HepG2 (cell line): ENCODE measurements around the gene DNAJC19. TPM values are rescaled to one million over a fixed set of nuclear protein-coding genes. Genes with fewer than 3 reads are reported as not detected.

ENCODE experiments used
- BHLHE40 ChIP-seq: IDR thresholded peaks from 2 replicates; pipeline ENCODE4 v1.6.1; 2011; ENCODE audit warnings: low read length, improper control_type of control experiment
- CENPX ChIP-seq: sonication (generic); formaldehyde crosslinking; IDR thresholded peaks from 2 replicates; pipeline ENCODE4 v1.9.0; 2021; ENCODE audit warnings: mild to moderate bottlenecking, missing genetic modification reagents, moderate library complexity
- DBP ChIP-seq: sonication (generic); formaldehyde crosslinking; IDR thresholded peaks from 2 replicates; pipeline ENCODE4 v1.4.0; 2020; ENCODE audit warnings: missing genetic modification reagents; ENCODE audit errors: not compliant biosample characterization
- FOSL2 ChIP-seq: sonication (generic); formaldehyde crosslinking; IDR thresholded peaks from 2 replicates; pipeline ENCODE4 v1.4.0; 2020; ENCODE audit warnings: missing genetic modification reagents
- HOXA5 ChIP-seq: sonication (generic); formaldehyde crosslinking; IDR thresholded peaks from 2 replicates; pipeline ENCODE4 v1.4.0; 2020; ENCODE audit warnings: missing genetic modification reagents
- KDM6A ChIP-seq: IDR thresholded peaks from 2 replicates; pipeline ENCODE4 v1.6.1; 2016; ENCODE audit warnings: low read depth
- KLF15 ChIP-seq: sonication (generic); formaldehyde crosslinking; IDR thresholded peaks from 2 replicates; pipeline ENCODE4 v1.8.1; 2023; ENCODE audit warnings: borderline replicate concordance, mild to moderate bottlenecking, inconsistent platforms, missing genetic modification reagents, mixed read lengths
- LCORL ChIP-seq, 2 experiments: fragments of 450-650 bp in 1 of 2; sonication (generic) in 1 of 2; formaldehyde crosslinking in 1 of 2; IDR thresholded peaks; 2 replicates each; pipeline versions ENCODE4 v1.5.0 to v1.6.1; 2017 to 2020; ENCODE audit warnings: antibody characterized with exemption in 1 of 2, missing genetic modification reagents in 1 of 2
- MEF2D ChIP-seq: sonication (generic); formaldehyde crosslinking; IDR thresholded peaks from 2 replicates; pipeline ENCODE4 v1.5.1; 2020; ENCODE audit warnings: mild to moderate bottlenecking, missing genetic modification reagents
- MTF1 ChIP-seq: sonication (generic); formaldehyde crosslinking; IDR thresholded peaks from 2 replicates; pipeline ENCODE4 v1.5.0; 2020; ENCODE audit warnings: missing genetic modification reagents
- PATZ1 ChIP-seq: sonication (generic); formaldehyde crosslinking; IDR thresholded peaks from 2 replicates; pipeline ENCODE4 v1.4.0; 2020; ENCODE audit warnings: missing genetic modification reagents
- PHB2 ChIP-seq: fragments of 450-650 bp; IDR thresholded peaks from 2 replicates; pipeline ENCODE4 v1.6.1; 2018; ENCODE audit not compliant: partially characterized antibody
- PHF8 ChIP-seq: sonication (generic); formaldehyde crosslinking; IDR thresholded peaks from 2 replicates; pipeline ENCODE4 v1.5.0; 2020; ENCODE audit warnings: missing genetic modification reagents
- POLR2G ChIP-seq: fragments of 200-400 bp; formaldehyde crosslinking; IDR thresholded peaks from 2 replicates; pipeline ENCODE4 v1.6.1; 2018; ENCODE audit warnings: mild to moderate bottlenecking, low read depth, low read length, moderate library complexity
- PREB ChIP-seq: sonication (generic); formaldehyde crosslinking; IDR thresholded peaks from 2 replicates; pipeline ENCODE4 v1.4.0; 2020; ENCODE audit warnings: missing genetic modification reagents
- TAF15 ChIP-seq: fragments of 200-400 bp; formaldehyde crosslinking; IDR thresholded peaks from one replicate; pipeline ENCODE4 v1.6.1; 2018; ENCODE audit warnings: mild to moderate bottlenecking, low read depth, low read length; ENCODE audit not compliant: poor library complexity, severe bottlenecking
- TBX2 ChIP-seq: sonication (generic); formaldehyde crosslinking; IDR thresholded peaks from 2 replicates; pipeline ENCODE4 v1.5.0; 2020; ENCODE audit warnings: missing genetic modification reagents, mild to moderate bottlenecking, borderline replicate concordance
- ZFAT ChIP-seq: sonication (generic); formaldehyde crosslinking; conservative IDR thresholded peaks from 2 replicates; pipeline ENCODE4 v1.8.1; 2023; ENCODE audit warnings: missing genetic modification reagents, inconsistent platforms
- ZMAT5 ChIP-seq: sonication (generic); formaldehyde crosslinking; IDR thresholded peaks from 2 replicates; pipeline ENCODE4 v1.5.0; 2020; ENCODE audit warnings: mild to moderate bottlenecking, low read depth, missing genetic modification reagents, borderline replicate concordance
- ZNF276 ChIP-seq: sonication (generic); formaldehyde crosslinking; IDR thresholded peaks from 2 replicates; pipeline ENCODE4 v1.4.0; 2020; ENCODE audit warnings: mild to moderate bottlenecking, low read depth, missing genetic modification reagents
- ZNF343 ChIP-seq: sonication (generic); formaldehyde crosslinking; IDR thresholded peaks from 2 replicates; pipeline ENCODE4 v1.4.0; 2020; ENCODE audit warnings: mild to moderate bottlenecking, missing genetic modification reagents
- ZNF776 ChIP-seq: sonication (generic); formaldehyde crosslinking; IDR thresholded peaks from 2 replicates; pipeline ENCODE4 v1.4.0; 2020; ENCODE audit warnings: mild to moderate bottlenecking, missing genetic modification reagents
- ZNF850 ChIP-seq: sonication (generic); formaldehyde crosslinking; conservative IDR thresholded peaks from 2 replicates; pipeline ENCODE4 v1.9.0; 2021; ENCODE audit warnings: mild to moderate bottlenecking, missing genetic modification reagents
- polyA plus RNA-seq, 8 experiments: library from polyadenylated mRNA; depleted of rRNA in 3 of 8; stranded (reverse) in 7 of 8; unstranded in 1 of 8; fragments of >200 nt; fragmentation: Illumina TruSeq in 4 of 8; extraction: Trizol in 4 of 8; gene quantifications; 2 replicates each; pipeline versions ENCODE4 v1.2.1 to v1.2.3, GENCODE V29; 2011 to 2016; ENCODE audit warnings: low read depth in 4 of 8, missing spikeins in 1 of 8, mixed read lengths in 1 of 8; ENCODE audit not compliant: insufficient read depth in 1 of 8
- total RNA-seq, 5 experiments: library from RNA; depleted of rRNA; stranded (reverse); fragments of >200 nt; fragmentation: Illumina TruSeq; extraction: Trizol; gene quantifications; 2 replicates each; pipeline ENCODE4 v1.2.3, GENCODE V29; 2016; ENCODE audit warnings: low read depth in 1 of 5

The DNAJC19 gene
- total and polyA plus RNA-seq, 2 of the 13 experiments (the other 11 are each of a cell fraction or from before 2014, with no cell fraction given), result 51.1 to 75.8 TPM

- TF ChIP-seq ZNF276 (CRISPR knock-in tag) (peak; percentile 71; the same call in 1 of the 2 replicates), ZNF343 (CRISPR knock-in tag) (peak; percentile 81; the same call in 1 of the 2 replicates), TBX2 (CRISPR knock-in tag) (peak; percentile 94), ZNF776 (CRISPR knock-in tag) (0 out of 2 replicates have a peak, but pooled peaks have one; percentile 63), MEF2D (CRISPR knock-in tag) (no peak; the same call in 1 of the 2 replicates), ZFAT (0 out of 2 replicates have a peak, but pooled peaks have one; percentile 59), PHB2 (no peak), PREB (CRISPR knock-in tag) (no peak), PATZ1 (CRISPR knock-in tag) (0 out of 2 replicates have a peak, but pooled peaks have one; percentile 48), PHF8 (peak; percentile 96), DBP (CRISPR knock-in tag) (no peak), CENPX (CRISPR knock-in tag) (no peak), FOSL2 (CRISPR knock-in tag) (peak; percentile 54), ZNF850 (CRISPR knock-in tag) (0 out of 2 replicates have a peak, but pooled peaks have one; percentile 50), ZMAT5 (CRISPR knock-in tag) (no peak), MTF1 (CRISPR knock-in tag) (no peak), KDM6A (CRISPR knock-in tag) (no peak), LCORL (IDR thresholded peaks at IDR 0.05) (no peak), LCORL (CRISPR knock-in tag; IDR thresholded peaks at IDR 0.05) (peak; percentile 16; the same call in 1 of the 2 replicates), KLF15 (no peak), BHLHE40 (peak; percentile 61; the same call in 1 of the 2 replicates), HOXA5 (peak; percentile 84), TAF15 (no peak), POLR2G (peak; percentile 95)
Measured at GRCh38 chr3:180989291-180990163, at the start of gene DNAJC19 (continued).
